ENCODE measurements around the gene RGL1.

- no peak for TF ChIP-seq CTCF (IDR thresholded peaks at IDR 0.05; ENCODE audit: poor library complexity)
- no peak for TF ChIP-seq EZH2phosphoT487 (IDR thresholded peaks at IDR 0.05; ENCODE audit: low read depth, severe bottlenecking, unreplicated experiment)
- no peak for TF ChIP-seq EZH2 (IDR thresholded peaks at IDR 0.05; ENCODE audit: borderline replicate concordance)
Observed at GRCh38 chr1:183808296-183809027, 3.5 kb downstream of the RGL1 start.
